ELR (cell line): ENCODE measurements around the gene OSER1.
"Not testable (repeated sequence)": the region's sequence is repeated elsewhere in the genome, so short reads cannot be mapped to it uniquely, and the experiment has no call there.

ENCODE experiments used
- DNase-seq: peaks from one replicate; pipeline ENCODE4 v3.0.0-alpha.2; 2015; ENCODE audit warnings: low read depth

OSER1 gene

GRCh38 chr20:44210406-44211176 lies at the start of gene OSER1:
Gene OSER1, minus strand, starts transcription at chr20:44210771. Its CDS starts 3,814 bp downstream, at chr20:44206957.
- peak; percentile 100 for DNase-seq

GRCh38 chr20:44258226-44258890 lies 47.8 kb upstream of the OSER1 start:
- no peak for DNase-seq

GRCh38 chr20:44256961-44257360 lies 46.4 kb upstream of the OSER1 start:
- DNase-seq: no peak

GRCh38 chr20:44255942-44256341 lies 45.4 kb upstream of the OSER1 start:
- no peak for DNase-seq

GRCh38 chr20:44254073-44254472 lies 43.5 kb upstream of the OSER1 start:
- no peak for DNase-seq

GRCh38 chr20:44253528-44253927 lies 43.0 kb upstream of the OSER1 start:
- peak; percentile 24 for DNase-seq

- DNase-seq: no peak
Measured at GRCh38 chr20:44251284-44251683, 40.7 kb upstream of the OSER1 start.

- DNase-seq: no peak
Measured at GRCh38 chr20:44248410-44248759, 37.8 kb upstream of the OSER1 start.

GRCh38 chr20:44247586-44248409 lies 37.2 kb upstream of the OSER1 start:
- DNase-seq: peak; percentile 62

GRCh38 chr20:44247131-44247571 lies 36.6 kb upstream of the OSER1 start, which contains the start of gene GDAP1L1:
Gene GDAP1L1, plus strand, starts transcription at chr20:44247308. Its CDS starts 27 bp downstream, at chr20:44247335.
- no peak for DNase-seq

- DNase-seq: no peak
Measured at GRCh38 chr20:44245977-44246376, 35.4 kb upstream of the OSER1 start.

GRCh38 chr20:44241796-44242195 lies 31.2 kb upstream of the OSER1 start:
- no peak for DNase-seq

- DNase-seq: not testable (repeated sequence)
Measured at GRCh38 chr20:44236840-44237239, 26.3 kb upstream of the OSER1 start.

- DNase-seq: no peak
Measured at GRCh38 chr20:44235702-44236101, 25.1 kb upstream of the OSER1 start.

GRCh38 chr20:44234566-44235317 lies 24.2 kb upstream of the OSER1 start:
- DNase-seq: no peak

GRCh38 chr20:44233436-44234016 lies 23.0 kb upstream of the OSER1 start:
- no peak for DNase-seq

GRCh38 chr20:44232469-44232856 lies 21.9 kb upstream of the OSER1 start:
- DNase-seq: not testable (repeated sequence)

GRCh38 chr20:44231713-44232468 lies 21.3 kb upstream of the OSER1 start:
- DNase-seq: peak; percentile 20

- DNase-seq: no peak
Measured at GRCh38 chr20:44231193-44231592, 20.6 kb upstream of the OSER1 start.

GRCh38 chr20:44228465-44229258 lies 18.1 kb upstream of the OSER1 start:
- no peak for DNase-seq
